HEK293 (cell line): ENCODE measurements around the gene RAD9B.
A peak's percentile ranks its signal among the peaks of the same experiment; 100 is the strongest.

Source experiments
- KLF10 ChIP-seq: fragments of 450-650 bp; IDR thresholded peaks from 2 replicates; pipeline ENCODE4 v1.5.1; 2018; ENCODE audit warnings: missing biosample characterization, mild to moderate bottlenecking, missing genetic modification characterization
- MYNN ChIP-seq: fragments of 450-650 bp; formaldehyde crosslinking; IDR thresholded peaks from 2 replicates; pipeline ENCODE4 v1.5.1; 2016; ENCODE audit warnings: missing biosample characterization, missing genetic modification characterization, borderline replicate concordance
- SP3 ChIP-seq: fragments of 450-650 bp; formaldehyde crosslinking; IDR thresholded peaks from 2 replicates; pipeline ENCODE4 v1.5.1; 2016; ENCODE audit warnings: missing biosample characterization, missing genetic modification characterization
- ZBTB8A ChIP-seq: fragments of 450-650 bp; formaldehyde crosslinking; IDR thresholded peaks from 2 replicates; pipeline ENCODE4 v1.5.1; 2016; ENCODE audit warnings: missing biosample characterization, missing genetic modification characterization
- ZNF24 ChIP-seq: fragments of 450-650 bp; formaldehyde crosslinking; IDR thresholded peaks from 2 replicates; pipeline ENCODE4 v1.5.1; 2016; ENCODE audit warnings: missing biosample characterization, missing genetic modification characterization
- ZNF248 ChIP-seq: fragments of 450-650 bp; formaldehyde crosslinking; IDR thresholded peaks from 2 replicates; pipeline ENCODE4 v1.5.1; 2017; ENCODE audit warnings: missing biosample characterization, missing genetic modification characterization
- ZNF366 ChIP-seq: fragments of 450-650 bp; formaldehyde crosslinking; conservative IDR thresholded peaks from 2 replicates; pipeline ENCODE4 v1.5.1; 2016; ENCODE audit warnings: missing biosample characterization, missing genetic modification characterization
- ZNF501 ChIP-seq: fragments of 450-650 bp; formaldehyde crosslinking; IDR thresholded peaks from 2 replicates; pipeline ENCODE4 v1.5.1; 2016; ENCODE audit warnings: missing biosample characterization, missing genetic modification characterization
- ZNF558 ChIP-seq: fragments of 450-650 bp; formaldehyde crosslinking; IDR thresholded peaks from 2 replicates; pipeline ENCODE4 v1.5.1; 2016; ENCODE audit warnings: missing biosample characterization, missing genetic modification characterization
- ZNF610 ChIP-seq: fragments of 450-650 bp; formaldehyde crosslinking; IDR thresholded peaks from 2 replicates; pipeline ENCODE4 v1.5.1; 2016; ENCODE audit warnings: missing biosample characterization, missing genetic modification characterization, borderline replicate concordance
- ZNF621 ChIP-seq: fragments of 450-650 bp; formaldehyde crosslinking; IDR thresholded peaks from 2 replicates; pipeline ENCODE4 v1.5.1; 2017; ENCODE audit warnings: missing biosample characterization, missing genetic modification characterization
- ZNF660 ChIP-seq: fragments of 450-650 bp; IDR thresholded peaks from 2 replicates; pipeline ENCODE4 v1.5.1; 2018; ENCODE audit warnings: missing biosample characterization, mild to moderate bottlenecking, missing genetic modification characterization
- ZNF768 ChIP-seq: fragments of 450-650 bp; formaldehyde crosslinking; IDR thresholded peaks from 2 replicates; pipeline ENCODE4 v1.5.1; 2018; ENCODE audit warnings: missing biosample characterization, mild to moderate bottlenecking, missing genetic modification characterization
- ZNF776 ChIP-seq: fragments of 450-650 bp; formaldehyde crosslinking; IDR thresholded peaks from 2 replicates; pipeline ENCODE4 v1.5.0; 2017; ENCODE audit warnings: missing biosample characterization, missing genetic modification characterization, borderline replicate concordance
- TF ChIP-seq, protein P1 (sequence below): fragments of 450-650 bp; IDR thresholded peaks from 2 replicates; pipeline ENCODE4 v1.5.1; 2018; ENCODE audit warnings: missing biosample characterization, mild to moderate bottlenecking, missing genetic modification characterization
- TF ChIP-seq, protein P2 (sequence below): fragments of 450-650 bp; formaldehyde crosslinking; IDR thresholded peaks from 2 replicates; pipeline ENCODE4 v1.5.1; 2016; ENCODE audit warnings: missing biosample characterization, missing genetic modification characterization
- TF ChIP-seq, protein P3 (sequence below): fragments of 450-650 bp; formaldehyde crosslinking; IDR thresholded peaks from 2 replicates; pipeline ENCODE4 v1.5.1; 2016; ENCODE audit warnings: missing biosample characterization, missing genetic modification characterization
- TF ChIP-seq, protein P4 (sequence below): fragments of 450-650 bp; formaldehyde crosslinking; IDR thresholded peaks from 2 replicates; pipeline ENCODE4 v1.5.1; 2016; ENCODE audit warnings: missing biosample characterization, missing genetic modification characterization
- TF ChIP-seq, protein P5 (sequence below): fragments of 450-650 bp; formaldehyde crosslinking; IDR thresholded peaks from 2 replicates; pipeline ENCODE4 v1.5.1; 2016; ENCODE audit warnings: missing biosample characterization, missing genetic modification characterization
- TF ChIP-seq, protein P6 (sequence below): fragments of 450-650 bp; formaldehyde crosslinking; IDR thresholded peaks from 2 replicates; pipeline ENCODE4 v1.5.1; 2016; ENCODE audit warnings: missing biosample characterization, missing genetic modification characterization
- TF ChIP-seq, protein P7 (sequence below): fragments of 450-650 bp; formaldehyde crosslinking; IDR thresholded peaks from 2 replicates; pipeline ENCODE4 v1.5.1; 2016; ENCODE audit warnings: missing biosample characterization, missing genetic modification characterization

The RAD9B gene

DNA sequence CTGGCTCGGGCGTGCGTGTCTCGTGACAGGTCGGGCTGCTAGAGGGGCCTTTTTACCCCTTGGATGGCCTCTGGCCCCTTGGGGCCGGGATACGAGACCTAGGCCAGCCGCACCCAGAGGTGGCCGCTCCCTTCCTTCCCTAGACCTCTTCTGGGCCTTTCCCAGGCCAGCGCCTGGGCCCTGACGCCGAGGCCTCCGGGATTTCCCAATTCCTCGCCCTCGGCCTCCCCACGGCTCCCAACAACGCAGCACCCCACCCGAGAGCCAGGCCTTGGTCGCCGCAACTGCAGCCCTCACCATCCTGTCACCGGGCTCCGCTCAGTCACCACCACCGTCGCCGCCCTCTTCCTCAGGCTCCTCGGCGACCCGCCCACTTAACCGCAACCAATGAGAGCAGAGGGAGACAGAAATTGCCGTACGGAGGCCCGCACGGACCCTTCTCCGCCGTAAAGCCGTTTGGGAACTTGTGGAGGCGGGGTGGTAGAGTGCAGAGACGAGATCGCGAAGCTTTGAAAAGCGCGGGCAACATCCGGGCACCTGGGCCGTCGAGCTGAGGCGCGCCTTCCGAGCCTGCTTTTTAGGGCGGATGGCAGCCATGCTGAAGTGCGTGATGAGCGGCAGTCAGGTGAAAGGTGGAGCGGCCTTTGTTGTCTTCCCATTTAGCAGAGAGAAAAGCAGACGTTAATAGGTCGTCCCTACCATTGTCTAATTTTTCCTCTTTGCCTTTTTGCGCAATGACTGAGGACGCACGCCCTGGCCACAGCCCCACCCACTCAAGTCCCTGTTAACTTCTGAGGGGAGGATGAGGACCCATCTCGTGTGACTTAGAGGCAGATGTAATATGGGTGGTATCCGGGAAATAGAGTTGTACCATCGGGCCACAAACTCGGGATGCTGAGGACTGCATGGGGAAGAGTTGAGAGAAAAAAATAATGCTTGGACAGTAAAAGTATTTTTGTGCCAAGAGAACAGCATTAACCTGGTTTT is at the start of gene RAD9B, which contains the start of gene VPS29 (continued):
- TF ChIP-seq, protein P1, sequence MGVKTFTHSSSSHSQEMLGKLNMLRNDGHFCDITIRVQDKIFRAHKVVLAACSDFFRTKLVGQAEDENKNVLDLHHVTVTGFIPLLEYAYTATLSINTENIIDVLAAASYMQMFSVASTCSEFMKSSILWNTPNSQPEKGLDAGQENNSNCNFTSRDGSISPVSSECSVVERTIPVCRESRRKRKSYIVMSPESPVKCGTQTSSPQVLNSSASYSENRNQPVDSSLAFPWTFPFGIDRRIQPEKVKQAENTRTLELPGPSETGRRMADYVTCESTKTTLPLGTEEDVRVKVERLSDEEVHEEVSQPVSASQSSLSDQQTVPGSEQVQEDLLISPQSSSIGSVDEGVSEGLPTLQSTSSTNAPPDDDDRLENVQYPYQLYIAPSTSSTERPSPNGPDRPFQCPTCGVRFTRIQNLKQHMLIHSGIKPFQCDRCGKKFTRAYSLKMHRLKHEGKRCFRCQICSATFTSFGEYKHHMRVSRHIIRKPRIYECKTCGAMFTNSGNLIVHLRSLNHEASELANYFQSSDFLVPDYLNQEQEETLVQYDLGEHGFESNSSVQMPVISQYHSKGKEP: 0 out of 2 replicates have a peak, but pooled peaks have one; percentile 15
- peak; percentile 94 for TF ChIP-seq SP3
- TF ChIP-seq KLF10 (tag by site-specific recombination): peak; percentile 87
- no peak for TF ChIP-seq ZNF621 (tag by site-specific recombination)
- TF ChIP-seq ZNF768 (tag by site-specific recombination): 0 out of 2 replicates have a peak, but pooled peaks have one; percentile 5
- TF ChIP-seq, protein P2, sequence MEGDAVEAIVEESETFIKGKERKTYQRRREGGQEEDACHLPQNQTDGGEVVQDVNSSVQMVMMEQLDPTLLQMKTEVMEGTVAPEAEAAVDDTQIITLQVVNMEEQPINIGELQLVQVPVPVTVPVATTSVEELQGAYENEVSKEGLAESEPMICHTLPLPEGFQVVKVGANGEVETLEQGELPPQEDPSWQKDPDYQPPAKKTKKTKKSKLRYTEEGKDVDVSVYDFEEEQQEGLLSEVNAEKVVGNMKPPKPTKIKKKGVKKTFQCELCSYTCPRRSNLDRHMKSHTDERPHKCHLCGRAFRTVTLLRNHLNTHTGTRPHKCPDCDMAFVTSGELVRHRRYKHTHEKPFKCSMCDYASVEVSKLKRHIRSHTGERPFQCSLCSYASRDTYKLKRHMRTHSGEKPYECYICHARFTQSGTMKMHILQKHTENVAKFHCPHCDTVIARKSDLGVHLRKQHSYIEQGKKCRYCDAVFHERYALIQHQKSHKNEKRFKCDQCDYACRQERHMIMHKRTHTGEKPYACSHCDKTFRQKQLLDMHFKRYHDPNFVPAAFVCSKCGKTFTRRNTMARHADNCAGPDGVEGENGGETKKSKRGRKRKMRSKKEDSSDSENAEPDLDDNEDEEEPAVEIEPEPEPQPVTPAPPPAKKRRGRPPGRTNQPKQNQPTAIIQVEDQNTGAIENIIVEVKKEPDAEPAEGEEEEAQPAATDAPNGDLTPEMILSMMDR (tag by site-specific recombination): peak; percentile 24; the same call in 1 of the 2 replicates
- TF ChIP-seq, protein P3, sequence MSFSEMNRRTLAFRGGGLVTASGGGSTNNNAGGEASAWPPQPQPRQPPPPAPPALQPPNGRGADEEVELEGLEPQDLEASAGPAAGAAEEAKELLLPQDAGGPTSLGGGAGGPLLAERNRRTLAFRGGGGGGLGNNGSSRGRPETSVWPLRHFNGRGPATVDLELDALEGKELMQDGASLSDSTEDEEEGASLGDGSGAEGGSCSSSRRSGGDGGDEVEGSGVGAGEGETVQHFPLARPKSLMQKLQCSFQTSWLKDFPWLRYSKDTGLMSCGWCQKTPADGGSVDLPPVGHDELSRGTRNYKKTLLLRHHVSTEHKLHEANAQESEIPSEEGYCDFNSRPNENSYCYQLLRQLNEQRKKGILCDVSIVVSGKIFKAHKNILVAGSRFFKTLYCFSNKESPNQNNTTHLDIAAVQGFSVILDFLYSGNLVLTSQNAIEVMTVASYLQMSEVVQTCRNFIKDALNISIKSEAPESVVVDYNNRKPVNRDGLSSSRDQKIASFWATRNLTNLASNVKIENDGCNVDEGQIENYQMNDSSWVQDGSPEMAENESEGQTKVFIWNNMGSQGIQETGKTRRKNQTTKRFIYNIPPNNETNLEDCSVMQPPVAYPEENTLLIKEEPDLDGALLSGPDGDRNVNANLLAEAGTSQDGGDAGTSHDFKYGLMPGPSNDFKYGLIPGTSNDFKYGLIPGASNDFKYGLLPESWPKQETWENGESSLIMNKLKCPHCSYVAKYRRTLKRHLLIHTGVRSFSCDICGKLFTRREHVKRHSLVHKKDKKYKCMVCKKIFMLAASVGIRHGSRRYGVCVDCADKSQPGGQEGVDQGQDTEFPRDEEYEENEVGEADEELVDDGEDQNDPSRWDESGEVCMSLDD (tag by site-specific recombination): peak; percentile 92
- TF ChIP-seq, protein P4, sequence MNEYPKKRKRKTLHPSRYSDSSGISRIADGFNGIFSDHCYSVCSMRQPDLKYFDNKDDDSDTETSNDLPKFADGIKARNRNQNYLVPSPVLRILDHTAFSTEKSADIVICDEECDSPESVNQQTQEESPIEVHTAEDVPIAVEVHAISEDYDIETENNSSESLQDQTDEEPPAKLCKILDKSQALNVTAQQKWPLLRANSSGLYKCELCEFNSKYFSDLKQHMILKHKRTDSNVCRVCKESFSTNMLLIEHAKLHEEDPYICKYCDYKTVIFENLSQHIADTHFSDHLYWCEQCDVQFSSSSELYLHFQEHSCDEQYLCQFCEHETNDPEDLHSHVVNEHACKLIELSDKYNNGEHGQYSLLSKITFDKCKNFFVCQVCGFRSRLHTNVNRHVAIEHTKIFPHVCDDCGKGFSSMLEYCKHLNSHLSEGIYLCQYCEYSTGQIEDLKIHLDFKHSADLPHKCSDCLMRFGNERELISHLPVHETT (tag by site-specific recombination): peak; percentile 55
- no peak for TF ChIP-seq MYNN (tag by site-specific recombination)
- TF ChIP-seq, protein P5, sequence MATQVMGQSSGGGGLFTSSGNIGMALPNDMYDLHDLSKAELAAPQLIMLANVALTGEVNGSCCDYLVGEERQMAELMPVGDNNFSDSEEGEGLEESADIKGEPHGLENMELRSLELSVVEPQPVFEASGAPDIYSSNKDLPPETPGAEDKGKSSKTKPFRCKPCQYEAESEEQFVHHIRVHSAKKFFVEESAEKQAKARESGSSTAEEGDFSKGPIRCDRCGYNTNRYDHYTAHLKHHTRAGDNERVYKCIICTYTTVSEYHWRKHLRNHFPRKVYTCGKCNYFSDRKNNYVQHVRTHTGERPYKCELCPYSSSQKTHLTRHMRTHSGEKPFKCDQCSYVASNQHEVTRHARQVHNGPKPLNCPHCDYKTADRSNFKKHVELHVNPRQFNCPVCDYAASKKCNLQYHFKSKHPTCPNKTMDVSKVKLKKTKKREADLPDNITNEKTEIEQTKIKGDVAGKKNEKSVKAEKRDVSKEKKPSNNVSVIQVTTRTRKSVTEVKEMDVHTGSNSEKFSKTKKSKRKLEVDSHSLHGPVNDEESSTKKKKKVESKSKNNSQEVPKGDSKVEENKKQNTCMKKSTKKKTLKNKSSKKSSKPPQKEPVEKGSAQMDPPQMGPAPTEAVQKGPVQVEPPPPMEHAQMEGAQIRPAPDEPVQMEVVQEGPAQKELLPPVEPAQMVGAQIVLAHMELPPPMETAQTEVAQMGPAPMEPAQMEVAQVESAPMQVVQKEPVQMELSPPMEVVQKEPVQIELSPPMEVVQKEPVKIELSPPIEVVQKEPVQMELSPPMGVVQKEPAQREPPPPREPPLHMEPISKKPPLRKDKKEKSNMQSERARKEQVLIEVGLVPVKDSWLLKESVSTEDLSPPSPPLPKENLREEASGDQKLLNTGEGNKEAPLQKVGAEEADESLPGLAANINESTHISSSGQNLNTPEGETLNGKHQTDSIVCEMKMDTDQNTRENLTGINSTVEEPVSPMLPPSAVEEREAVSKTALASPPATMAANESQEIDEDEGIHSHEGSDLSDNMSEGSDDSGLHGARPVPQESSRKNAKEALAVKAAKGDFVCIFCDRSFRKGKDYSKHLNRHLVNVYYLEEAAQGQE: no peak
- no peak; the same call in 1 of the 2 replicates for TF ChIP-seq ZNF660
- TF ChIP-seq ZNF24 (tag by site-specific recombination): peak; percentile 92
- peak; percentile 89 for TF ChIP-seq ZNF501
- peak; percentile 64 for TF ChIP-seq ZNF366 (tag by site-specific recombination)
- TF ChIP-seq ZNF610 (tag by site-specific recombination): peak; percentile 94
- TF ChIP-seq ZNF776 (tag by site-specific recombination): no peak
- TF ChIP-seq, protein P6, sequence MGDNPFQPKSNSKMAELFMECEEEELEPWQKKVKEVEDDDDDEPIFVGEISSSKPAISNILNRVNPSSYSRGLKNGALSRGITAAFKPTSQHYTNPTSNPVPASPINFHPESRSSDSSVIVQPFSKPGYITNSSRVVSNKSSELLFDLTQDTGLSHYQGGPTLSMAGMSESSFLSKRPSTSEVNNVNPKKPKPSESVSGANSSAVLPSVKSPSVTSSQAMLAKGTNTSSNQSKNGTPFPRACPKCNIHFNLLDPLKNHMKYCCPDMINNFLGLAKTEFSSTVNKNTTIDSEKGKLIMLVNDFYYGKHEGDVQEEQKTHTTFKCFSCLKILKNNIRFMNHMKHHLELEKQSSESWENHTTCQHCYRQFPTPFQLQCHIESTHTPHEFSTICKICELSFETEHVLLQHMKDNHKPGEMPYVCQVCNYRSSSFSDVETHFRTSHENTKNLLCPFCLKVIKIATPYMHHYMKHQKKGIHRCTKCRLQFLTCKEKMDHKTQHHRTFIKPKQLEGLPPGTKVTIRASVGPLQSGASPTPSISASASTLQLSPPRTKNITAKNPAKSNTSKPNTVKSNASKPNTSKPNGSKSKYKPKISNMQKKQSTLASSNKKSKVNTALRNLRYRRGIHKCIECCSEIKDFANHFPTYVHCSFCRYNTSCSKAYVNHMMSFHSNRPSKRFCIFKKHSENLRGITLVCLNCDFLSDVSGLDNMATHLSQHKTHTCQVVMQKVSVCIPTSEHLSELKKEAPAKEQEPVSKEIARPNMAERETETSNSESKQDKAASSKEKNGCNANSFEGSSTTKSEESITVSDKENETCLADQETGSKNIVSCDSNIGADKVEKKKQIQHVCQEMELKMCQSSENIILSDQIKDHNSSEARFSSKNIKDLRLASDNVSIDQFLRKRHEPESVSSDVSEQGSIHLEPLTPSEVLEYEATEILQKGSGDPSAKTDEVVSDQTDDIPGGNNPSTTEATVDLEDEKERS (tag by site-specific recombination): peak; percentile 72; the same call in 1 of the 2 replicates
- 0 out of 2 replicates have a peak, but pooled peaks have one; percentile 32 for TF ChIP-seq ZNF558 (tag by site-specific recombination)
- TF ChIP-seq ZNF248 (tag by site-specific recombination): no peak
- TF ChIP-seq, protein P7, sequence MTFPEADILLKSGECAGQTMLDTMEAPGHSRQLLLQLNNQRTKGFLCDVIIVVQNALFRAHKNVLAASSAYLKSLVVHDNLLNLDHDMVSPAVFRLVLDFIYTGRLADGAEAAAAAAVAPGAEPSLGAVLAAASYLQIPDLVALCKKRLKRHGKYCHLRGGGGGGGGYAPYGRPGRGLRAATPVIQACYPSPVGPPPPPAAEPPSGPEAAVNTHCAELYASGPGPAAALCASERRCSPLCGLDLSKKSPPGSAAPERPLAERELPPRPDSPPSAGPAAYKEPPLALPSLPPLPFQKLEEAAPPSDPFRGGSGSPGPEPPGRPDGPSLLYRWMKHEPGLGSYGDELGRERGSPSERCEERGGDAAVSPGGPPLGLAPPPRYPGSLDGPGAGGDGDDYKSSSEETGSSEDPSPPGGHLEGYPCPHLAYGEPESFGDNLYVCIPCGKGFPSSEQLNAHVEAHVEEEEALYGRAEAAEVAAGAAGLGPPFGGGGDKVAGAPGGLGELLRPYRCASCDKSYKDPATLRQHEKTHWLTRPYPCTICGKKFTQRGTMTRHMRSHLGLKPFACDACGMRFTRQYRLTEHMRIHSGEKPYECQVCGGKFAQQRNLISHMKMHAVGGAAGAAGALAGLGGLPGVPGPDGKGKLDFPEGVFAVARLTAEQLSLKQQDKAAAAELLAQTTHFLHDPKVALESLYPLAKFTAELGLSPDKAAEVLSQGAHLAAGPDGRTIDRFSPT (tag by site-specific recombination): peak; percentile 89
- peak; percentile 99 for TF ChIP-seq ZBTB8A (tag by site-specific recombination)
